B cell (primary cell): ENCODE results near the gene ATOSA.

Source experiments
- EZH2 ChIP-seq: IDR thresholded peaks from 2 replicates; pipeline ENCODE4 v1.6.1; 2012; ENCODE audit warnings: borderline replicate concordance, low read depth, mild to moderate bottlenecking, moderate library complexity, low read length; ENCODE audit not compliant: insufficient read depth, poor library complexity, severe bottlenecking
- TF ChIP-seq, protein P1 (sequence below): fragments of 200-600 bp; IDR thresholded peaks from one replicate; pipeline ENCODE4 v1.8.0; 2022; ENCODE audit warnings: antibody characterized with exemption, mild to moderate bottlenecking

DNA sequence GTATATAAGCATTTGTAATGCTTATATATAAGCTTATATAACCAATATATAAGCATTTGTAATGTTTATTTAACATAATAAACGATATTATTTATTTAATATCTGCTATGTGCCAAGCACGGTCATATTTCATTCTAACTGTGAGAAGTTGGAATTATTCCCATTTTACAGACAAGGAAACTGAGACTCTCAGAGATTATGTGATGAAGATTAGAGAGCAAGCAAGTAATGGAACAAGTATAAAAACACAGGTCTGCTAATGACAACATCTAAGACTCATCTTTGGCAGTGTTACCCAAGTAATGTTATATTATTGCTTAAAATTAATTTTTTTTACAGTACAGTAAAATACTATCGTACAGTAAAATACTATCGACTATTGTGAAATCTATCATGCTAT is 4.4 kb downstream of the ATOSA start:
- TF ChIP-seq, protein P1, sequence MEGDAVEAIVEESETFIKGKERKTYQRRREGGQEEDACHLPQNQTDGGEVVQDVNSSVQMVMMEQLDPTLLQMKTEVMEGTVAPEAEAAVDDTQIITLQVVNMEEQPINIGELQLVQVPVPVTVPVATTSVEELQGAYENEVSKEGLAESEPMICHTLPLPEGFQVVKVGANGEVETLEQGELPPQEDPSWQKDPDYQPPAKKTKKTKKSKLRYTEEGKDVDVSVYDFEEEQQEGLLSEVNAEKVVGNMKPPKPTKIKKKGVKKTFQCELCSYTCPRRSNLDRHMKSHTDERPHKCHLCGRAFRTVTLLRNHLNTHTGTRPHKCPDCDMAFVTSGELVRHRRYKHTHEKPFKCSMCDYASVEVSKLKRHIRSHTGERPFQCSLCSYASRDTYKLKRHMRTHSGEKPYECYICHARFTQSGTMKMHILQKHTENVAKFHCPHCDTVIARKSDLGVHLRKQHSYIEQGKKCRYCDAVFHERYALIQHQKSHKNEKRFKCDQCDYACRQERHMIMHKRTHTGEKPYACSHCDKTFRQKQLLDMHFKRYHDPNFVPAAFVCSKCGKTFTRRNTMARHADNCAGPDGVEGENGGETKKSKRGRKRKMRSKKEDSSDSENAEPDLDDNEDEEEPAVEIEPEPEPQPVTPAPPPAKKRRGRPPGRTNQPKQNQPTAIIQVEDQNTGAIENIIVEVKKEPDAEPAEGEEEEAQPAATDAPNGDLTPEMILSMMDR: no peak
- no peak for TF ChIP-seq EZH2
